Fibroblast of the aortic adventitia (primary cell): ENCODE measurements around the gene DESI2. TPM values are rescaled to one million over a fixed set of nuclear protein-coding genes. Genes with fewer than 3 reads are reported as not detected.
"Not testable (repeated sequence)": the region's sequence is repeated elsewhere in the genome, so short reads cannot be mapped to it uniquely, and the experiment has no call there.

Source experiments
- DNase-seq: peaks from one replicate; pipeline ENCODE4 v3.0.0-alpha.2; 2010; ENCODE audit warnings: low read depth
- H3K4me3 ChIP-seq: 2 replicates; pipeline ENCODE4 v1.5.1; 2011; ENCODE audit warnings: low read depth, mild to moderate bottlenecking, control low read depth, low read length, moderate library complexity
- total RNA-seq: library from RNA; depleted of rRNA; stranded (reverse); fragments of >200 nt; gene quantifications from 2 replicates; pipeline ENCODE4 v1.2.3, GENCODE V29; 2012; ENCODE audit warnings: low replicate concordance
- TF ChIP-seq, protein P1 (sequence below): IDR thresholded peaks from 2 replicates; pipeline ENCODE4 v1.5.1; 2011; ENCODE audit warnings: mild to moderate bottlenecking, low read length, control low read depth, inconsistent platforms; ENCODE audit not compliant: insufficient read depth

The DESI2 gene
- total RNA-seq, 1 donor: 54.7 TPM

- TF ChIP-seq, protein P1, sequence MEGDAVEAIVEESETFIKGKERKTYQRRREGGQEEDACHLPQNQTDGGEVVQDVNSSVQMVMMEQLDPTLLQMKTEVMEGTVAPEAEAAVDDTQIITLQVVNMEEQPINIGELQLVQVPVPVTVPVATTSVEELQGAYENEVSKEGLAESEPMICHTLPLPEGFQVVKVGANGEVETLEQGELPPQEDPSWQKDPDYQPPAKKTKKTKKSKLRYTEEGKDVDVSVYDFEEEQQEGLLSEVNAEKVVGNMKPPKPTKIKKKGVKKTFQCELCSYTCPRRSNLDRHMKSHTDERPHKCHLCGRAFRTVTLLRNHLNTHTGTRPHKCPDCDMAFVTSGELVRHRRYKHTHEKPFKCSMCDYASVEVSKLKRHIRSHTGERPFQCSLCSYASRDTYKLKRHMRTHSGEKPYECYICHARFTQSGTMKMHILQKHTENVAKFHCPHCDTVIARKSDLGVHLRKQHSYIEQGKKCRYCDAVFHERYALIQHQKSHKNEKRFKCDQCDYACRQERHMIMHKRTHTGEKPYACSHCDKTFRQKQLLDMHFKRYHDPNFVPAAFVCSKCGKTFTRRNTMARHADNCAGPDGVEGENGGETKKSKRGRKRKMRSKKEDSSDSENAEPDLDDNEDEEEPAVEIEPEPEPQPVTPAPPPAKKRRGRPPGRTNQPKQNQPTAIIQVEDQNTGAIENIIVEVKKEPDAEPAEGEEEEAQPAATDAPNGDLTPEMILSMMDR: no peak
- DNase-seq: no peak
- H3K4me3 ChIP-seq: no peak overlapping the region
Observed at GRCh38 chr1:244675167-244675566, 22.2 kb downstream of the DESI2 start.

DNA sequence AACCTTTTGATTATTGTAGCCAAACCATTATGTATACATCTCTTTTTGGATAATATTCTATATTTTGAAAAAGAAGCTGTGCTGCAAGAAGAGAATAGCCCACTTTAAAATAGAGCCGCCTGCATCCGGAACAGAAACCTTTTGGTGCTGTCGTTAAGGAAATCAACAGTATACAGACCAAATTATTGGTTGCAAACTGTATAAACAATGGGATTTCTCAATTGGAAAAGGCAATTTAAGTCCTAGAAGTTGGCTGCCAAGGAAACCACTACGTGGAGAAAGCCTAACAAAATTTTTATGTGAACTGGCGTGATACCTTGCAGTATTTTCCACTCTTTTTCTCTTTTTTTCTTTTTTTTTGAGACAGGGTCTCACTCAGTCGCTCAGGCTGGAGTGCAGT is 25.8 kb downstream of the DESI2 start:
- H3K4me3 ChIP-seq: no peak overlapping the region
- TF ChIP-seq, protein P1: no peak
- DNase-seq: no peak

- no peak overlapping the region for H3K4me3 ChIP-seq
- TF ChIP-seq, protein P1: no peak
- DNase-seq: peak; percentile 57
Observed at GRCh38 chr1:244680667-244681066, 27.7 kb downstream of the DESI2 start.

- H3K4me3 ChIP-seq, DNase-seq: not testable (repeated sequence)
Observed at GRCh38 chr1:244682087-244682486, 29.2 kb downstream of the DESI2 start.

DNA sequence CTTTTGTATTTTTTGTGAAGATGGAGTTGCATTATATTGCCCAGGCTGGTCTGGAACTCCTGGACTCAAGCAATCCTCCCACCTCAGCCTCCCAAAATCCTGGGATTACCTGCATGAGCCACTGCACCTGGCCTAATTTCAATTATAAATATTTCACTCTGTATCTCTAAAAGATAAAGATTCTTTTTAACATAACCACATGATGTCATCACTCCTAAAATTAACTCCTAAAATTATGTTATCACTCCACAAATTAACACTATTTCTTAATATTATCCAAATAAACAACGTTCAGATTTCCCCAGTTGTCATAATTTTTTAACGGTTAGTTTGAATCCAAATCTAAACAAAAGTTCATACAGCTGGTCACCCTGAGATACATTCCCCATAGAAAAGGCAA is 43.0 kb downstream of the DESI2 start:
- no peak overlapping the region for H3K4me3 ChIP-seq
- DNase-seq: no peak
- TF ChIP-seq, protein P1: no peak

DNA sequence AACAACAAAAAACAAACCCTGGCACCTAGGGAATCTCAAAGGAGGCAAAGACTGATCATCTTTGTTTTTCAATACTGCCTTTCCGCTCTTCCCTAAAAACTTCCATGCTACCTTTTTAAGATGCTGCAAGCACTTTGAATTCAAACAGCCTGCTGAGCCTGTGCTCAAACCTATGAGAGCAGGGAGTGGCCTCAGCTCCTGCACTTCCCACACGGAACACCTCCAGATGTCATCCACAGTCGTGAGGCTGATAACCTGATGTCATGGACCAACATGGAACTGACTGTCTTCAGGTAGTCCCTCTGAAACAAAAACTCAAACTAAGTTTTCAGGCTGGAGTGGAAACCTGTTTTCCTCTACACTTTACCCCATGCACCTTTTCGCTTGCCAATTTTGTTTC is 46.8 kb downstream of the DESI2 start:
- DNase-seq: no peak
- TF ChIP-seq, protein P1: no peak
- no peak overlapping the region for H3K4me3 ChIP-seq

DNA sequence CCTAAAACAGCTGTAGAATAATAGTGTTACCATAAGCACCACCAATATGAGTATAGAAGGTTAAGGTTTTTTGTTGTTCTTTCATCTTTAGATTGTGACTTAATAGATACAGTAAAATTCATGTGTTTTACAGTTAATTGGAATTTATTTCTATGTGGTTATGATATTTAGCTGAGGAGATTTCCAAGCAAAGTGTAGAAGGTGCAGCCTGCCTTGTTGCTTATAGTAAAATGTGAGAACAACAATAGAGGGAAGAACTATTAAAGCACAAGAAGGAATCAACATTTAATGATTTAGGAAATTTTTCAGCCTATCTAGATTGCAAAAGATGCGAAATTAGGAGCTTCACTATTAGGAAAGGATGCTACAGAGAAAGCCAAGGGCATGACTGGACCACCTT is 47.9 kb downstream of the DESI2 start:
- no peak overlapping the region for H3K4me3 ChIP-seq
- TF ChIP-seq, protein P1: no peak

More for the DNA sequence above, 47.9 kb downstream of the DESI2 start:
- DNase-seq: no peak
